Panc1 (cell line): ENCODE results near the gene RHBG. TPM values are rescaled to one million over a fixed set of nuclear protein-coding genes. Genes with fewer than 3 reads are reported as not detected.
"Not testable (repeated sequence)": the region's sequence is repeated elsewhere in the genome, so short reads cannot be mapped to it uniquely, and the experiment has no call there.

ENCODE experiments used
- ATAC-seq: fragments of 200-7000 bp; cut with Tn5 transposase; 2 replicates; pipeline ENCODE4 v1.9.1; 2020; ENCODE audit warnings: mild to moderate bottlenecking, moderate library complexity
- BruUV-seq: library from RNA; stranded (reverse); fragments of 400-500 nt; replicated peaks from 2 replicates; lab custom pipeline; 2021; lab: Mats Ljungman, UMichigan
- CTCF ChIA-PET: fragments of 300-600 bp; sonication (Branson Sonifier 250); formaldehyde crosslinking; loops from one replicate; lab custom pipeline; 2022; ENCODE audit warnings: antibody characterized with exemption; lab: Charles Lee
- POLR2A ChIA-PET: fragments of 300-600 bp; sonication (Branson Sonifier 250); formaldehyde crosslinking; loops from one replicate; lab custom pipeline; 2022; ENCODE audit warnings: antibody characterized with exemption; lab: Charles Lee
- DNase-seq: peaks from one replicate; pipeline ENCODE4 v3.0.0-alpha.2; 2010; ENCODE audit warnings: low read depth, low spot score
- H3K27ac ChIP-seq: 2 replicates; pipeline ENCODE4 v1.5.1; 2011; ENCODE audit warnings: mild to moderate bottlenecking, low read length, inconsistent platforms
- H3K27me3 ChIP-seq: fragments of 200-500 bp; sonication (Bioruptor generic); 2 replicates; pipeline ENCODE4 v1.6.0; 2014; ENCODE audit warnings: low read length, inconsistent platforms; ENCODE audit not compliant: control insufficient read depth, insufficient read depth
- H3K36me3 ChIP-seq: fragments of 200-500 bp; sonication (Bioruptor generic); 2 replicates; pipeline ENCODE4 v1.5.1; 2014; ENCODE audit warnings: inconsistent platforms, mild to moderate bottlenecking, low read length, moderate library complexity; ENCODE audit not compliant: control insufficient read depth, insufficient read depth
- H3K4me1 ChIP-seq: 2 replicates; pipeline ENCODE4 v1.5.1; 2011; ENCODE audit warnings: inconsistent platforms, mild to moderate bottlenecking, low read length, moderate library complexity; ENCODE audit not compliant: control insufficient read depth, insufficient read depth
- H3K4me3 ChIP-seq, 2 experiments: 2 replicates each; pipeline ENCODE4 v1.5.1; 2011 to 2012; ENCODE audit warnings: low read depth in 2 of 2, low read length in 2 of 2, mild to moderate bottlenecking in 2 of 2, inconsistent platforms in 1 of 2, moderate library complexity in 1 of 2
- H3K9me3 ChIP-seq: fragments of 200-500 bp; sonication (Bioruptor generic); 2 replicates; pipeline ENCODE4 v1.5.1; 2014; ENCODE audit warnings: low read depth, mild to moderate bottlenecking, inconsistent platforms, low read length, moderate library complexity; ENCODE audit not compliant: control insufficient read depth, insufficient read depth
- POLR2AphosphoS5 ChIP-seq: IDR thresholded peaks from 2 replicates; pipeline ENCODE4 v1.6.1; 2012; ENCODE audit warnings: mild to moderate bottlenecking, low read depth, low read length, moderate library complexity
- SIN3A ChIP-seq: IDR thresholded peaks from 2 replicates; pipeline ENCODE4 v1.6.1; 2012; ENCODE audit warnings: low read depth, mild to moderate bottlenecking, low read length, moderate library complexity, borderline replicate concordance; ENCODE audit not compliant: insufficient read depth
- TCF7L2 ChIP-seq: IDR thresholded peaks from 2 replicates; pipeline ENCODE4 v1.6.1; 2011; ENCODE audit warnings: mild to moderate bottlenecking, low read depth, low read length, inconsistent platforms
- in situ Hi-C: cut with HindIII; loops from 2 replicates; pipeline ENCODE4 v1.10.0; 2016; ENCODE audit warnings: low sequenced_read_pairs, low pct_unique_long_range_greater_than_20kb
- intact Hi-C: fragments of 100-400 bp; cut with micrococcal nuclease; formaldehyde crosslinking; loops from one replicate; pipeline ENCODE4 v1.10.0; 2022; ENCODE audit not compliant: unreplicated experiment
- total RNA-seq: library from RNA; stranded (reverse); gene quantifications from one replicate; pipeline ENCODE4 v1.2.1, GENCODE V29; 2021; ENCODE audit not compliant: unreplicated experiment
- TF ChIP-seq, protein P1 (sequence below): fragments of 450-650 bp; IDR thresholded peaks from 2 replicates; pipeline ENCODE4 v1.5.1; 2017; ENCODE audit warnings: mild to moderate bottlenecking
- TF ChIP-seq, protein P2 (sequence below), 2 experiments: IDR thresholded peaks; 2 replicates each; pipeline ENCODE4 v1.6.1; 2011 to 2012; ENCODE audit warnings: low read depth in 2 of 2, control low read depth in 1 of 2, low read length in 1 of 2, mild to moderate bottlenecking in 1 of 2, moderate library complexity in 1 of 2; ENCODE audit not compliant: insufficient read depth in 1 of 2

RHBG gene
- total RNA-seq, 1 experiment from 2014 or later: 0.28 TPM

- Histone ChIP-seq H3K36me3 (peaks cover 48% of the 10 kb centered on the region), H3K4me3 (no peak overlapping the region), H3K9me3 (no peaks in the 10 kb centered on the region), H3K27me3 (no peaks in the 10 kb centered on the region), H3K27ac (no peak overlapping the region), H3K4me1 (no peaks in the 10 kb centered on the region)
- intact Hi-C loops (no loop called here), in situ Hi-C loops (no loop called here)
- BruUV-seq: no TSS peak
- ATAC-seq (no peak), DNase-seq (no peak)
- ChIA-PET CTCF (interaction anchor here (0.5 kb wide), 1 partner anchor 1169 kb away, joined by 8 read pairs; no protein-coding TSS in a partner anchor), POLR2A (no interaction called here)
- TF ChIP-seq, protein P1, sequence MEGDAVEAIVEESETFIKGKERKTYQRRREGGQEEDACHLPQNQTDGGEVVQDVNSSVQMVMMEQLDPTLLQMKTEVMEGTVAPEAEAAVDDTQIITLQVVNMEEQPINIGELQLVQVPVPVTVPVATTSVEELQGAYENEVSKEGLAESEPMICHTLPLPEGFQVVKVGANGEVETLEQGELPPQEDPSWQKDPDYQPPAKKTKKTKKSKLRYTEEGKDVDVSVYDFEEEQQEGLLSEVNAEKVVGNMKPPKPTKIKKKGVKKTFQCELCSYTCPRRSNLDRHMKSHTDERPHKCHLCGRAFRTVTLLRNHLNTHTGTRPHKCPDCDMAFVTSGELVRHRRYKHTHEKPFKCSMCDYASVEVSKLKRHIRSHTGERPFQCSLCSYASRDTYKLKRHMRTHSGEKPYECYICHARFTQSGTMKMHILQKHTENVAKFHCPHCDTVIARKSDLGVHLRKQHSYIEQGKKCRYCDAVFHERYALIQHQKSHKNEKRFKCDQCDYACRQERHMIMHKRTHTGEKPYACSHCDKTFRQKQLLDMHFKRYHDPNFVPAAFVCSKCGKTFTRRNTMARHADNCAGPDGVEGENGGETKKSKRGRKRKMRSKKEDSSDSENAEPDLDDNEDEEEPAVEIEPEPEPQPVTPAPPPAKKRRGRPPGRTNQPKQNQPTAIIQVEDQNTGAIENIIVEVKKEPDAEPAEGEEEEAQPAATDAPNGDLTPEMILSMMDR: no peak
- TF ChIP-seq, protein P2, sequence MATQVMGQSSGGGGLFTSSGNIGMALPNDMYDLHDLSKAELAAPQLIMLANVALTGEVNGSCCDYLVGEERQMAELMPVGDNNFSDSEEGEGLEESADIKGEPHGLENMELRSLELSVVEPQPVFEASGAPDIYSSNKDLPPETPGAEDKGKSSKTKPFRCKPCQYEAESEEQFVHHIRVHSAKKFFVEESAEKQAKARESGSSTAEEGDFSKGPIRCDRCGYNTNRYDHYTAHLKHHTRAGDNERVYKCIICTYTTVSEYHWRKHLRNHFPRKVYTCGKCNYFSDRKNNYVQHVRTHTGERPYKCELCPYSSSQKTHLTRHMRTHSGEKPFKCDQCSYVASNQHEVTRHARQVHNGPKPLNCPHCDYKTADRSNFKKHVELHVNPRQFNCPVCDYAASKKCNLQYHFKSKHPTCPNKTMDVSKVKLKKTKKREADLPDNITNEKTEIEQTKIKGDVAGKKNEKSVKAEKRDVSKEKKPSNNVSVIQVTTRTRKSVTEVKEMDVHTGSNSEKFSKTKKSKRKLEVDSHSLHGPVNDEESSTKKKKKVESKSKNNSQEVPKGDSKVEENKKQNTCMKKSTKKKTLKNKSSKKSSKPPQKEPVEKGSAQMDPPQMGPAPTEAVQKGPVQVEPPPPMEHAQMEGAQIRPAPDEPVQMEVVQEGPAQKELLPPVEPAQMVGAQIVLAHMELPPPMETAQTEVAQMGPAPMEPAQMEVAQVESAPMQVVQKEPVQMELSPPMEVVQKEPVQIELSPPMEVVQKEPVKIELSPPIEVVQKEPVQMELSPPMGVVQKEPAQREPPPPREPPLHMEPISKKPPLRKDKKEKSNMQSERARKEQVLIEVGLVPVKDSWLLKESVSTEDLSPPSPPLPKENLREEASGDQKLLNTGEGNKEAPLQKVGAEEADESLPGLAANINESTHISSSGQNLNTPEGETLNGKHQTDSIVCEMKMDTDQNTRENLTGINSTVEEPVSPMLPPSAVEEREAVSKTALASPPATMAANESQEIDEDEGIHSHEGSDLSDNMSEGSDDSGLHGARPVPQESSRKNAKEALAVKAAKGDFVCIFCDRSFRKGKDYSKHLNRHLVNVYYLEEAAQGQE (IDR thresholded peaks at IDR 0.05; ENCODE audit: insufficient read depth in 1 of 2, low read depth in 2 of 2, low read length in 1 of 2): no peak
- TF ChIP-seq SIN3A (no peak), POLR2AphosphoS5 (no peak), TCF7L2 (no peak)
Measured at GRCh38 chr1:156320560-156320959, 48.5 kb upstream of the RHBG start.

DNA sequence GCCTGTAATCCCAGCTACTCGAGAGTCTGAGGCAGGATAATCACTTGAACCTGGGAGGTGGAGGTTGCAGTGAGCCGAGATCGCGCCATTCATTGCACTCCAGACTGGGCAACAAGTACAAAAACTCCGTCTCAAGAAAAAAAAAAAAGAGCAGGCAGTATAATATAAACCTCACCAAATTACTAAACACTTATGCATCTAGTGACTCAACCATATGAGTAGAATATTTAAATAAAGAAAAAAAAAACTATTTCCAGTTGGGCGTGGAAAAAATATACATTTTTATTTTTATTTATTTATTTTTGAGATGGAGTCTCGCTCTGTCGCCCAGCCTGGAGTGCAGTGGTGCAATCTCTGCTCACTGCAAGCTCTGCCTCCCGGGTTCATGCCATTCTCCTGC is 45.8 kb upstream of the RHBG start:
- H3K4me3 ChIP-seq, H3K27me3 ChIP-seq, H3K27ac ChIP-seq, POLR2A ChIA-PET, DNase-seq, H3K9me3 ChIP-seq, BruUV-seq, ATAC-seq, in situ Hi-C loops, intact Hi-C loops, H3K4me1 ChIP-seq: not testable (repeated sequence)
- H3K36me3 ChIP-seq: peaks cover 29% of the 10 kb centered on the region
- CTCF ChIA-PET: interaction anchor here (0.7 kb wide), 1 partner anchor 136 kb away, joined by 3 read pairs; no protein-coding TSS in a partner anchor

- TF ChIP-seq POLR2AphosphoS5 (no peak), SIN3A (no peak), TCF7L2 (no peak)
- TF ChIP-seq, protein P2 (IDR thresholded peaks at IDR 0.05; ENCODE audit: insufficient read depth in 1 of 2, low read depth in 2 of 2, low read length in 1 of 2): no peak
- TF ChIP-seq, protein P1: no peak
- in situ Hi-C loops (no loop called here), intact Hi-C loops (no loop called here)
- Histone ChIP-seq H3K4me1 (peaks cover 11% of the 10 kb centered on the region), H3K27ac (peak overlapping the region; percentile 98), H3K27me3 (no peaks in the 10 kb centered on the region), H3K4me3 (peak overlapping the region; percentile 99), H3K9me3 (no peaks in the 10 kb centered on the region), H3K36me3 (peaks cover 42% of the 10 kb centered on the region)
- ChIA-PET POLR2A (no interaction called here), CTCF (interaction anchor here (0.6 kb wide), 1 partner anchor 37 kb away, joined by 3 read pairs; no protein-coding TSS in a partner anchor)
- DNase-seq (no peak), ATAC-seq (no peak)
- no TSS peak for BruUV-seq
Measured at GRCh38 chr1:156336242-156336641, 32.8 kb upstream of the RHBG start.
